CD8-positive, alpha-beta memory T cell (primary cell): ENCODE results near the gene MAP1LC3B. TPM values are rescaled to one million over a fixed set of nuclear protein-coding genes. Genes with fewer than 3 reads are reported as not detected.

ENCODE experiments used
- CTCF ChIA-PET: fragments of 350-600 bp; sonication (Branson Sonifier 250); formaldehyde crosslinking; loops from one replicate; lab custom pipeline; 2021; ENCODE audit warnings: antibody characterized with exemption; lab: Charles Lee
- POLR2A ChIA-PET: fragments of 350-600 bp; sonication (Branson Sonifier 250); formaldehyde crosslinking; loops from one replicate; lab custom pipeline; 2021; ENCODE audit warnings: antibody characterized with exemption; lab: Charles Lee
- DNase-seq, 5 donors: peaks; one replicate each; pipeline versions ENCODE4 v3.0.0 to v3.0.0-alpha.2; 2020 to 2022; ENCODE audit warnings: mixed read lengths in 1 of 5
- H3K27ac ChIP-seq: one replicate; pipeline ENCODE4 v1.7.0; 2013; ENCODE audit warnings: low read depth, mild to moderate bottlenecking, low read length, moderate library complexity
- H3K27me3 ChIP-seq: 2 replicates; pipeline ENCODE4 v1.7.0; 2013; ENCODE audit warnings: low read length, mild to moderate bottlenecking; ENCODE audit not compliant: insufficient read depth, poor library complexity, severe bottlenecking
- H3K36me3 ChIP-seq: 2 replicates; pipeline ENCODE4 v1.7.0; 2013; ENCODE audit warnings: mild to moderate bottlenecking, low read length, moderate library complexity; ENCODE audit not compliant: insufficient read depth
- H3K4me1 ChIP-seq: 2 replicates; pipeline ENCODE4 v1.7.0; 2013; ENCODE audit warnings: mild to moderate bottlenecking, low read length, moderate library complexity; ENCODE audit not compliant: insufficient read depth
- H3K4me3 ChIP-seq: 2 replicates; pipeline ENCODE4 v1.7.0; 2013; ENCODE audit warnings: mild to moderate bottlenecking, low read length
- H3K9me3 ChIP-seq: 2 replicates; pipeline ENCODE4 v1.7.0; 2013; ENCODE audit warnings: mild to moderate bottlenecking, low read length
- H3K27ac Mint-ChIP-seq, 8 donors: one replicate each; pipeline ENCODE4 v1.8.0; 2020 to 2021; ENCODE audit warnings: mixed read lengths in 8 of 8, mild to moderate bottlenecking in 6 of 8, inconsistent platforms in 3 of 8, moderate library complexity in 3 of 8
- H3K27me3 Mint-ChIP-seq, 2 donors: one replicate each; pipeline ENCODE4 v1.8.0; 2020 to 2021; ENCODE audit warnings: mixed read lengths in 2 of 2, mild to moderate bottlenecking in 1 of 2, moderate library complexity in 1 of 2
- H3K36me3 Mint-ChIP-seq, 3 donors: one replicate each; pipeline ENCODE4 v1.8.0; 2020 to 2021; ENCODE audit warnings: mixed read lengths in 3 of 3, inconsistent platforms in 1 of 3, mild to moderate bottlenecking in 1 of 3
- H3K4me1 Mint-ChIP-seq, 3 donors: one replicate each; pipeline ENCODE4 v1.8.0; 2020 to 2021; ENCODE audit warnings: mixed read lengths in 3 of 3, inconsistent platforms in 1 of 3, mild to moderate bottlenecking in 1 of 3
- H3K4me3 Mint-ChIP-seq, 7 donors: one replicate each; pipeline ENCODE4 v1.8.0; 2020 to 2021; ENCODE audit warnings: mixed read lengths in 7 of 7, mild to moderate bottlenecking in 6 of 7, moderate library complexity in 4 of 7, inconsistent platforms in 2 of 7
- H3K9me3 Mint-ChIP-seq, 5 donors: one replicate each; pipeline ENCODE4 v1.8.0; 2020 to 2022; ENCODE audit warnings: mixed read lengths in 5 of 5, mild to moderate bottlenecking in 3 of 5, moderate library complexity in 2 of 5, inconsistent platforms in 1 of 5
- polyA plus RNA-seq: library from polyadenylated mRNA; unstranded; fragments of 300-500 nt; fragmentation: Illumina TruSeq; gene quantifications from one replicate; pipeline ENCODE4 v1.2.3, GENCODE V29; 2021
- total RNA-seq, 2 experiments: library from RNA; stranded (reverse); gene quantifications; one replicate each; pipeline ENCODE4 v1.2.3, GENCODE V29; 2021

The MAP1LC3B gene
- total and polyA plus RNA-seq, 3 experiments from 2014 or later, result 47.1 to 151 (median 51.5) TPM

GRCh38 chr16:87352818-87353217 is 39.3 kb upstream of the MAP1LC3B start:
- Mint-ChIP-seq H3K36me3 (peaks cover 0 to 58% (median 2%) of the 10 kb centered on the region in 3 donors), H3K4me3 (no peak overlapping the region), H3K27me3 (no peaks in the 10 kb centered on the region), H3K4me1 (peaks cover 0 to 8% (median 7%) of the 10 kb centered on the region in 3 donors), H3K9me3 (no peaks in the 10 kb centered on the region), H3K27ac (peak overlapping the region in 1 of 8 donors; percentile 77)
- no peak overlapping the region for H3K4me3 ChIP-seq
- H3K27me3 ChIP-seq, result no peaks in the 10 kb centered on the region
- H3K4me1 ChIP-seq, result no peaks in the 10 kb centered on the region
- no peak for DNase-seq
- POLR2A ChIA-PET, result interaction anchor here (0.5 kb wide), 1 partner anchor 78 kb away, joined by 4 read pairs; no protein-coding TSS in a partner anchor
- H3K27ac ChIP-seq, result no peak overlapping the region
- no peaks in the 10 kb centered on the region for H3K9me3 ChIP-seq
- H3K36me3 ChIP-seq, result peaks cover 5% of the 10 kb centered on the region
- CTCF ChIA-PET, result no interaction called here

- ChIA-PET CTCF (no interaction called here), POLR2A (no interaction called here)
- Histone ChIP-seq H3K27ac (no peak overlapping the region), H3K4me3 (no peak overlapping the region), H3K36me3 (peaks cover 5% of the 10 kb centered on the region), H3K27me3 (no peaks in the 10 kb centered on the region), H3K4me1 (no peaks in the 10 kb centered on the region), H3K9me3 (no peaks in the 10 kb centered on the region)
- peaks cover 0 to 9% (median 8%) of the 10 kb centered on the region in 3 donors for H3K4me1 Mint-ChIP-seq
- H3K4me3 Mint-ChIP-seq, result no peak overlapping the region
- H3K9me3 Mint-ChIP-seq, result no peaks in the 10 kb centered on the region
- H3K27ac Mint-ChIP-seq, result no peak overlapping the region
- DNase-seq, result no peak
- peaks cover 0 to 60% (median 5%) of the 10 kb centered on the region in 3 donors for H3K36me3 Mint-ChIP-seq
- H3K27me3 Mint-ChIP-seq, result no peaks in the 10 kb centered on the region
These were observed 38.5 kb upstream of the MAP1LC3B start for GRCh38 chr16:87353613-87354012.

DNA sequence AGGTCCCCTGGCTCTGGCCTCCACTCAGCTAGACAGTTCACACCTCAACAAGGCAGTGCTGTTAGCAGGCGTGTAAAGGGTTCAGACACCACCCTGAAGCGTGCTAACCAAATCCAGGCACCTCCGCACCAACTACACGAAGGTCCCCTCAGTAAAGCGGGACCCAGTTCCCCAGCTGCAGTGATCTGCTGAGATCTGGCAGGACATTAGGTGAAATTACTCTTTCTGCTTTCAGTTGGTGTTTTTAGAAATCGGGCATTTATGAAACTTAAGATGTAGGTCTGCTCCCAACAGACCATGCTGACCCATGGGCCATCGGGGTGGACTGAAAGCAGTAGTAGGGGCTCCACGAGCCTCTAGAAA is 35.7 kb upstream of the MAP1LC3B start:
- Mint-ChIP-seq H3K27ac (peak overlapping the region in 2 of 8 donors; percentile 21 to 29), H3K36me3 (peaks cover 0 to 68% (median 12%) of the 10 kb centered on the region in 3 donors), H3K27me3 (no peaks in the 10 kb centered on the region), H3K9me3 (no peaks in the 10 kb centered on the region), H3K4me3 (no peak overlapping the region), H3K4me1 (peaks cover 0 to 2% (median 0%) of the 10 kb centered on the region in 3 donors)
- Histone ChIP-seq H3K36me3 (peaks cover 13% of the 10 kb centered on the region), H3K4me3 (no peak overlapping the region), H3K27ac (no peak overlapping the region), H3K27me3 (no peaks in the 10 kb centered on the region), H3K9me3 (no peaks in the 10 kb centered on the region), H3K4me1 (no peaks in the 10 kb centered on the region)
- ChIA-PET CTCF (no interaction called here), POLR2A (no interaction called here)
- no peak for DNase-seq

- Mint-ChIP-seq H3K9me3 (no peaks in the 10 kb centered on the region), H3K36me3 (peaks cover 0 to 74% (median 12%) of the 10 kb centered on the region in 3 donors), H3K4me1 (peaks cover 0 to 2% (median under 1%) of the 10 kb centered on the region in 3 donors), H3K27ac (peak overlapping the region in 2 of 8 donors; percentile 2 to 36), H3K4me3 (no peak overlapping the region), H3K27me3 (no peaks in the 10 kb centered on the region)
- POLR2A ChIA-PET, result no interaction called here
- H3K4me3 ChIP-seq, result no peak overlapping the region
- H3K27ac ChIP-seq, result no peak overlapping the region
- H3K4me1 ChIP-seq, result no peaks in the 10 kb centered on the region
- no peaks in the 10 kb centered on the region for H3K9me3 ChIP-seq
- H3K36me3 ChIP-seq, result peaks cover 13% of the 10 kb centered on the region
- DNase-seq, result no peak
- CTCF ChIA-PET, result interaction anchor here (0.8 to 1.4 kb wide), 2 partner anchors 33 to 36 kb away, joined by 3 to 5 read pairs; no protein-coding TSS in a partner anchor
- no peaks in the 10 kb centered on the region for H3K27me3 ChIP-seq
These were observed 33.9 kb upstream of the MAP1LC3B start for GRCh38 chr16:87358250-87358649.

DNA sequence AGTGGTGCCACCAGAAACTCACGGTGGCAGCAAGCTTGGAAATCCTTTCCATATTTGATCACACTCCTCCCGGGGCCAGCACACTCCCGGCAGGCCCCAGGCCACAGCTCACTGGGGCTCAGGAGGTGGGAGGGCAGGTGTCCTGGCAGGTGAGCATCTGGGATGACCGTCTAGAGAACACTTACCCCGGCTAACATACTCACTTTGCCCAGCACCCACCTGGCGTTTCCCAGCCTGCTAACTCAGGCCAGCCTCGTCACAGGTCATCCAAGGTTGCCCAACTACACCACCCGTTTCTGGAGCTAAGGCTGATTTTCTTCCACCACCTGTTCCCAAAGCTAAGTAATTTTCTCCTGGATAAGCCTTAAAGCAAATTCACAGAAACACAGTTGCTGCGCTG is 33.4 kb upstream of the MAP1LC3B start:
- CTCF ChIA-PET, result interaction anchor here (0.8 kb wide), 1 partner anchor 34 kb away, joined by 3 read pairs; no protein-coding TSS in a partner anchor

DNA sequence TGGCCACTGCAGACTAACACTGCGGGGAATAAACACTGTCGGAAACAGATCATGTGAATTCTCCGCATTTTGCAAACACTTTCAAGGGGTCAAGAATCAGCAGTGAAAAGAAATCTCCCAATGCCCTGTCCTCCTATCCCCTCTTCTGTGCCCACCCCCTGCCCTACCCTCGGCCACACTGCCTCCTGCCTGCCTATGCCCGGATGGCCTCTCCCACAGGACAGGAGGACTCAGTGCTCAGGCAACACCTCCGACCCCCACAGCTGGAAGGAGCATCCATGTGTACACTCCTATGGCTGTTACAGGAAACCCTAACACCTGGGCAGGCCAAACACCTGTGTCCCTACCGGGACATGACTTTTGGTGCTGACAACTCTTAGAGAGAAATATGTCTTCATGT is 33.0 kb upstream of the MAP1LC3B start:
- Mint-ChIP-seq H3K27ac (peak overlapping the region in 2 of 8 donors; percentile 12 to 28), H3K4me1 (peaks cover 5 to 7% (median 6%) of the 10 kb centered on the region in 3 donors), H3K27me3 (no peaks in the 10 kb centered on the region), H3K9me3 (no peaks in the 10 kb centered on the region), H3K4me3 (no peak overlapping the region), H3K36me3 (peaks cover 0 to 80% (median 16%) of the 10 kb centered on the region in 3 donors)
- no peak overlapping the region for H3K4me3 ChIP-seq
- no peak overlapping the region for H3K27ac ChIP-seq
- H3K36me3 ChIP-seq, result peaks cover 13% of the 10 kb centered on the region
- H3K4me1 ChIP-seq, result no peaks in the 10 kb centered on the region
- POLR2A ChIA-PET, result no interaction called here
- no peak for DNase-seq
- no peaks in the 10 kb centered on the region for H3K27me3 ChIP-seq
- H3K9me3 ChIP-seq, result no peaks in the 10 kb centered on the region
- CTCF ChIA-PET, result no interaction called here

More for the DNA sequence above, 33.4 kb upstream of the MAP1LC3B start:
- Histone ChIP-seq H3K27ac (no peak overlapping the region), H3K36me3 (peaks cover 13% of the 10 kb centered on the region), H3K27me3 (no peaks in the 10 kb centered on the region), H3K4me1 (no peaks in the 10 kb centered on the region), H3K4me3 (no peak overlapping the region), H3K9me3 (no peaks in the 10 kb centered on the region)
- H3K4me3 Mint-ChIP-seq, result no peak overlapping the region
- peaks cover 0 to 79% (median 16%) of the 10 kb centered on the region in 3 donors for H3K36me3 Mint-ChIP-seq
- H3K27ac Mint-ChIP-seq, result peak overlapping the region in 2 of 8 donors; percentile 2 to 14
- H3K4me1 Mint-ChIP-seq, result peaks cover 4 to 5% (median 5%) of the 10 kb centered on the region in 3 donors
- POLR2A ChIA-PET, result no interaction called here
- H3K9me3 Mint-ChIP-seq, result no peaks in the 10 kb centered on the region
- no peaks in the 10 kb centered on the region for H3K27me3 Mint-ChIP-seq
- no peak for DNase-seq

DNA sequence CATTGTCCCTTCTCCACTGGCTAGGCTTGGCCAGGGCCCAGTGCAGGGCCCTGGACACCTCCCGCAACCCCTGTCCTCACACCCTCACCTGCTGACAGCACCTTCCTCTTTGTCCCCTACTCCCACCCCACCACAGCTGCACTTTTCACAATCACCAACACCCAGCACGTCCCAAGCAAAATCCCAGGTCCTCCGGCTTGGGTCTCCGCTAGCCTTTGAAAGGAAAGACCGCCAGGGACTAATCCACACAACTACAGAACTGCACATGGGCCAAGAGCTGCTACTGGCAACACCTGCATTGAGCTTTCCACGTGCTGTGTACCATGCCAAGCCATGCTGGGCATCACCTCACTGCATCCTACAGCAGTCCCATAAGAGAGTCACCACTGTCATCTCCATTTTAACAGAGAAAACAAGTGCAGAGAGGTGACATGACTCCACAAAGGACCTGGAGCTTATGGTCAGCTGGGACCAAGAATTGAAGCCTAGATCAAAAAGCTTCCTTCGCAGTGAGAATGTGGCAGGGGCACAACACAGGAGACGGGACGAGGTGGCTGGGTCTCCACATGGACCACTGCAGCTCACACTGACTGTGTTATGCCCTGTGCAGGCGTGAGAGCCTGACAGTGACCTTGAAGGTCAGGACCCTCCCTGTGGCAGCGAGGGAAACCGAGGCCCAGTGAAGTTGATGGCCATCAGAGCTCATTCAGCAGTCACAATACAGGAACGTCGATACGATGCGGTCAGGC is 31.1 kb upstream of the MAP1LC3B start:
- Mint-ChIP-seq H3K36me3 (peaks cover 0 to 82% (median 18%) of the 10 kb centered on the region in 3 donors), H3K27me3 (no peaks in the 10 kb centered on the region), H3K4me3 (no peak overlapping the region), H3K27ac (no peak overlapping the region), H3K4me1 (peaks cover 10 to 25% (median 20%) of the 10 kb centered on the region in 3 donors), H3K9me3 (no peaks in the 10 kb centered on the region)
- no peaks in the 10 kb centered on the region for H3K9me3 ChIP-seq
- H3K27me3 ChIP-seq, result no peaks in the 10 kb centered on the region
- H3K27ac ChIP-seq, result no peak overlapping the region
- H3K4me3 ChIP-seq, result no peak overlapping the region
- no peak for DNase-seq
- CTCF ChIA-PET, result interaction anchor here (1.4 kb wide), 1 partner anchor 37 kb away, joined by 5 read pairs; no protein-coding TSS in a partner anchor
- POLR2A ChIA-PET, result no interaction called here
- peaks cover 13% of the 10 kb centered on the region for H3K36me3 ChIP-seq
- no peaks in the 10 kb centered on the region for H3K4me1 ChIP-seq

DNA sequence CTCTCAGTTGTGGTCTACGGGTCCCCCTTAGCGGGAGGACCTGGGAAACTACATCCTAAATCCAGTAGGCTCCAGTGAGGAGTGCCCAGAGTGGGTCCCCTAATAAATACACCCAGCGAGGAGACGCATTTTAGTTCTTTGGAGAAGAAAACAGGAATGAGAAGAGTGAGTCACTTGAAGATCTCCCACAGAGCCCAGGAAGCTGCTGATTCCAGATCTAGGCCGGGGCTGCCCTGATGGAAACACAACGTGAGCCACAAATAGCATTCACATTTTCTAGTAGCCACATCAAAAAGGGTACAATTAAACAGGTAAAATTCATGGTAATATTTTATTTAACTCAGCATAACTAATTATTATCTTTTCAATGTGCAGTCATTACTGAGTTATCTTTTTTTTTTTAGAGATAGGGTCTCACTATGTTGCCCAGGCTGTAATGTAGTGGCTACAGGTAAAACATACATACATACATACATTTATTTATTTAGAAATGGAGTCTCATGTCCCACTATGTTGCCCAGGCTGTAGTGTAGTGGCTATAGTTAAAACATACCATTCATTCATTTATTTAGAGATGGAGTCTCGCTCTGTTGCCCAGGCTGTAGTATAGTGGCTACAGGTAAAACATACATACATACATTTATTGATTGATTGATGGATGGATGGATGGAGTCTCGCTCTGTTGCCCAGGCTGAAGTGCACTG is 30.1 kb upstream of the MAP1LC3B start:
- CTCF ChIA-PET, result no interaction called here
- peaks cover 15 to 32% (median 26%) of the 10 kb centered on the region in 3 donors for H3K4me1 Mint-ChIP-seq
- H3K27me3 Mint-ChIP-seq, result no peaks in the 10 kb centered on the region

More for the DNA sequence above, 30.1 kb upstream of the MAP1LC3B start:
- POLR2A ChIA-PET, result no interaction called here
- H3K27me3 ChIP-seq, result no peaks in the 10 kb centered on the region
- no peak overlapping the region for H3K27ac ChIP-seq
- H3K9me3 ChIP-seq, result no peaks in the 10 kb centered on the region
- H3K36me3 ChIP-seq, result peaks cover 13% of the 10 kb centered on the region
- Mint-ChIP-seq H3K36me3 (peaks cover 0 to 78% (median 16%) of the 10 kb centered on the region in 3 donors), H3K27ac (no peak overlapping the region), H3K4me3 (no peak overlapping the region), H3K9me3 (no peaks in the 10 kb centered on the region)
- H3K4me1 ChIP-seq, result no peaks in the 10 kb centered on the region
- no peak for DNase-seq
- H3K4me3 ChIP-seq, result no peak overlapping the region
